UCSD-AML1 (cell line): ENCODE data around the gene EFHC1.

Source experiments
- DNase-seq: peaks from one replicate; lab custom pipeline; 2025; ENCODE audit not compliant: unreplicated experiment; lab: John Stamatoyannopoulos, UW

Gene EFHC1

GRCh38 chr6:52551483-52552277 lies 131.5 kb downstream of the EFHC1 start:
- no peak for DNase-seq

GRCh38 chr6:52552278-52552643 lies 132.1 kb downstream of the EFHC1 start:
- no peak for DNase-seq

- no peak for DNase-seq
Observed at GRCh38 chr6:52553158-52553557, 133.0 kb downstream of the EFHC1 start.

- DNase-seq = no peak
Observed at GRCh38 chr6:52553719-52554118, 133.6 kb downstream of the EFHC1 start.

GRCh38 chr6:52554684-52555280 lies 134.6 kb downstream of the EFHC1 start:
- no peak for DNase-seq

- DNase-seq = no peak
Observed at GRCh38 chr6:52555518-52556233, 135.5 kb downstream of the EFHC1 start.

GRCh38 chr6:52557389-52558265 lies 137.5 kb downstream of the EFHC1 start:
- no peak for DNase-seq

GRCh38 chr6:52558266-52559000 lies 138.3 kb downstream of the EFHC1 start:
- DNase-seq = no peak

- no peak for DNase-seq
Observed at GRCh38 chr6:52560462-52560861, 140.3 kb downstream of the EFHC1 start.

GRCh38 chr6:52562911-52563310 lies 142.8 kb downstream of the EFHC1 start:
- DNase-seq = no peak

GRCh38 chr6:52564856-52565255 lies 144.7 kb downstream of the EFHC1 start:
- no peak for DNase-seq

GRCh38 chr6:52566201-52566600 lies 146.1 kb downstream of the EFHC1 start:
- no peak for DNase-seq

- no peak for DNase-seq
Observed at GRCh38 chr6:52566853-52567279, 146.7 kb downstream of the EFHC1 start.

- no peak for DNase-seq
Observed at GRCh38 chr6:52568320-52568719, 148.2 kb downstream of the EFHC1 start.

- DNase-seq = no peak
Observed at GRCh38 chr6:52570291-52570700, 150.2 kb downstream of the EFHC1 start.

- DNase-seq = no peak
Observed at GRCh38 chr6:52571099-52571755, 151.1 kb downstream of the EFHC1 start.

- no peak for DNase-seq
Observed at GRCh38 chr6:52572536-52572935, 152.4 kb downstream of the EFHC1 start.

- no peak for DNase-seq
Observed at GRCh38 chr6:52573295-52573694, 153.2 kb downstream of the EFHC1 start.
